HG02642 (cell line): ENCODE measurements around the gene SOCS7.

ENCODE experiments used
- ATAC-seq: cut with Tn5 transposase; IDR thresholded peaks from one replicate; pipeline ENCODE4 v1.9.1; 2021; ENCODE audit warnings: mild to moderate bottlenecking; ENCODE audit not compliant: unreplicated experiment, poor library complexity

Gene SOCS7

GRCh38 chr17:38418693-38419507 lies 67.3 kb downstream of the SOCS7 start:
- ATAC-seq = no peak

DNA sequence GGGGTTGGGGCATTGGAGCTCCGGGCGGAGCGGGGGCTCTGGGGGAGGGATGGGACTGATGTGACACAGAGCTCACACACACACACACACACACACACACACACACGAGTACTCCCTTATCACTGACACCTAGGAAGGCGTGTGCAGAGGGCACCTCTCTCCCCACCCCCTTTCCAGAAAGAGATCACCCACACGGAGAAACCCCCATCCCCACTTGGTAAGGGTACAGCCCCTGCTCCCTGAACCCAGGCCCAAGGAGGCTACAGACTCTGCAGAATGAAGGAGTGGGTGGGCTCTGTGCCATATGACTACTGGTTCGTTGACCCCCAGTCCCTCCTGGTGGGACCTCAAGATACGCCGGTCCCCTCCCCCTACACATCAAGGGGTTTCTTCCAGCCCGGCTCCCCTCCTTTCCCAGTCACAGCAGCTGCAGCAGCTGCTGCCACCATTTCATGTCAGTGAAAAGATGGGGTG lies 67.9 kb downstream of the SOCS7 start:
- ATAC-seq = no peak

- no peak for ATAC-seq
These were observed 68.9 kb downstream of the SOCS7 start for GRCh38 chr17:38420518-38420917.

DNA sequence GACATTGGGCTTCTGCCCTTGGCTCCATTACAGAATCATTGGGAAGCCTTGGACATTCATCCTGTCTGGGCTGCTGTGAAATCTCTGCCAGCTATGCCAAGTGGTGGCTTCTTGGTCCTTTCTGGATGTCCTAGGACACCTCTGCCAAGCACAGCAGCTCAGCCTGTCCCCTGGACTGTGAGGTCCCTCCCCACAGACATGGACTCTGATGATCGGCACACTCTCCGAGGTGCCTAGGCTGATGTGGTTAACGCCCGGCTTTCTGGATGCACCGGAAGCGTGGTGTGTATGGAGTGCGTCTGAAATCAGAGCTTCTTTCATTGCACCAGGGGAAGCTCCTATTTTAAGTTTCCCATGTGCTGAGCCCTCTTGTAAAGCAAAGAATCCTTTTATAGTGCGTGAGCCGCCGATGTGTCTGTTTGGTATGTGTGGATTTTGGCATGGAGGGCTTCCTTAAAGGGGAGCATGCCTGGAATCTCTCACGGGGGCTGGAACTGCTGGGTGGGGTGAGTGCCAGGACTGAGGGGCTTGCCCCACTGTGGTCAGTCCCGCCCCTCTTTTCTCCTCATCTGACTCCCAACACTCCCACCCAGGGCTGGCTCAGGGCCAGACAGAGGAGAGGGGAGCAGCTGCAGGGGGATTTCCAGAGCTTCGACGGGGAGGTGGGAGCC lies 69.7 kb downstream of the SOCS7 start:
- ATAC-seq = no peak

GRCh38 chr17:38421871-38422827 lies 70.5 kb downstream of the SOCS7 start:
- ATAC-seq = no peak

DNA sequence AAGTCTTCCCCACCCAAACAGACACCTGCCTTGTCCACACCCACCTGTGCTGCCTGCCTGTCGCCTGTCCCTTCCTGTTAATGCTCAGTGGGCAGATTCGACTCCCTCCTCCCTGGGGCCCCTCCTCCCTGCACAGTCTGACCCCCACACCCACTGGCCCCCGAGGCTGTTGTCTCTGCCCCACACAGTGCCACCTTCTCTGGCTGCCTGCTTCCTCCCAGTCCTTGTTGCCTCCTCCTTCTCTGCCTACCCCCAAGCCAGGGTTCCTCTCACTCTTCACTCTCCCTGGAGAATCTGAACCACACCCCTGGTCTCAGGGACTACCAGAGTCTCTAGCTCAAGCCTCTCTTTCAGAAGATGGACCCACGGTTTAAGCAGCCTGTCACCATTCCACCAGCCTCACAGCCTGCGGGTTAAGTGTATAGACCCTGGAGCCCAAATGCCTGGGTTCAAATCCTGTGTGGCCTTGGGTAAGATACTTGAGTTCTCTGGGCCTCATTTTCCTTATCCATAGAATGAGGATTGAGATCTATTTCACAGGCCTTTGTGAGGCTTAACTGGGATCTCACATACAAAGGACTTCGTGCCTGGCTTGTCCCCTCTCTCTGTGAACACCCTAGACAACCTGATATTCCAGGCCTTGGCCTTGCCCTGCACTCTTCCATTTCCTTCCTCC lies 72.8 kb downstream of the SOCS7 start:
- ATAC-seq = no peak

- ATAC-seq = no peak
These were observed 73.4 kb downstream of the SOCS7 start for GRCh38 chr17:38425031-38425430.

DNA sequence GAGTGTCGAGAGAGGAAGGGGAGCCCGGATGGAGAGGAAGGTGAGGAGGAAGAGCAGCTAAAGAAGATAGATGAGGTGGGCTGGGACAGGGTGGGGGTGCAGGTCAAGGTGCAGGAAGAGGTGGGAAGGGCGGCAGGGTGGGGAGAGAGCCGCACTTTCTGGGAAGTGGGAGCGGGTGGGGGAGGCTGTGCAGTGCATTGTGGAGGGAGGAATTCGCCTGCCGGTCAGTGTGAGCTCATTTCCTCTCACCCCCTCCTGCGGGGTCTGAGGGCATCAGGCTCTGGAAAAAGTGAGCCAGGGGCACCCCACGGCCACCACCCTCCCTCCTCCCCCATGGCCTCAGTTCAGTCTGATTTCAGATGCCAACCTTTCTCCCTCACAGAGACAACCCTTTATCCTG lies 74.1 kb downstream of the SOCS7 start:
- ATAC-seq = no peak

DNA sequence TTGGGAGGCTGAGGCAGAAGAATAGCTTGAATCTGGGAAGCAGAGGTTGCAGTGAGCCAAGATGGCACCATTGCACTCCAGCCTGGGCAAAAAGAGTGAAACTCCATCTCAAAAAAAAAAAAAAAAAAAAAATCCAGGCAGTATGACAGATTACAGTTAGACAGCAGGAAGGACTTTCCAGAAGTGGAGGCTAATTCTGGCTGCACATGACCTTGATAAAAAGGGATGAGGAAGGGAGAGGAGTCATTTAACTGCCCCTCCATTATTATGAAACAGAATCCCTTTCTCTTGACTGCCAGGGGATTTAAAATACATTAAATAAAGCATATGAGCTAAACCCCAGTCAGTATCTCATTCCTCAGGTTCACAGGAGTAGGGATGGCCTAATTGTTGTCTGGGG lies 74.8 kb downstream of the SOCS7 start:
- ATAC-seq = no peak

DNA sequence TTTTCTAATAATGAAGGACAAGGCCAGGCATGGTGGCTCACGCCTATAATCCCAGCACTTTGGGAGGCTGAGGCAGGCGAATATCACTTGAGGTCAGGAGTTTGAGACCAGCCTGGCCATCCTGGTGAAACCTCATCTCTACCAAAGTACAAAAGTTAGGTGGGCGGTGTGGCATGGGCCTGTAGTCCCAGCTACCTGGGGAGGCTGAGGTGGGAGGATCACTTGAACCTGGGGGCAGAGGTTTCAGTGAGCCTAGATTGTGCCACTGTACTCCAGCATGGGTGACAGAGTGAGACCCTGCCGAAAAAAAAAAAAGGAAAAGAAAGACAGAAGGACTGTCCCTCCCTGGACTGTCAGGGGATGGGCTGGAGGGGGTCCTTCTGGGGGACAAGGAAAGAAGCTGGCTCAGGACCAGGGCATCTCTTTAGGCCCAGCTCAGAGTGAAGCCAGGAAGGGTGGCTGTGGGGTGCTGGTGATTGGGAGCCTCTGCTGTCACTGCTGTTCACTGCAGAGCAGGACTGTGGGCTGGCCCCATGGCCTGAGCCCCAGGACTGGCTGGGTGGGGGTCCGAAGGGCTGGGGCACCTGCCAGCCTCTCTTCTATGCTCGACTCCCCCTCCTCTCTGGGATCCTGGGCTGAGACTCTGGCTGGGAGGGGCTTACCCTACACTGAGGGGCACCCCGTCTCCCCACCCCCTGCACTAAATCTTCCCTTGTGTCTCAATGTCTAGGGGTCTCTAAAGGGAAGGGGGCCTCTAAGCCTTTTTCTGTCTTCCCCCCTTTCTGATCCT lies 75.7 kb downstream of the SOCS7 start:
- no peak for ATAC-seq

DNA sequence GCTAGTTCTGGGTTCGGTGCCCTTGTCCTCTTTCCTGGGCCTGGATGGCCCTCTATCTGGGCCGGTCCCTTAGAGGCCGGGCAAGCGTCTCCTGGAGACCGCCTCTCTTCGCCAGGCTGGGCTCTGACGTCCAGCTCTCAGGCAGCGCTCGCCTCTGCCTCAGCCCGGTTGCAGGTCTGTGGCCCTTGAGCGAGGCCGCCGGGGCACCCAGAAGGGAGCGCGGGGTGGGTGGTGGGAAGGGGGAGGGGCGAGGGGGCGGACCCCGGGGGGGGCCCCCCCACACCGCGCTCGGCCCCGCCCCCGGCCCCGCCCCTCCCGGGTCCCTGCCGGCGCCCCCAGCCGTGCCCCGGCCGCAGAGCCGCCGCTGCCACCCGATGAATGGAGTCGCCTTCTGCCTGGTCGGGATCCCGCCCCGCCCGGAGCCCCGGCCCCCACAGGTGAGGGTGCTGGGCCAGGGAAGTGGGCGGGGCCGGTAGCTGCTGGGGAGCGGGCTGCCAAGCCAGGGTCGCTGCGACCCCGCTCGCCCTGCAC lies 76.5 kb downstream of the SOCS7 start, which contains the start of gene ARHGAP23:
Gene ARHGAP23 (plus strand): TSS at position 353 of the 531 bp plus-strand sequence. CDS start 22 bp downstream, at position 375.
- ATAC-seq = no peak

GRCh38 chr17:38428643-38429371 lies 77.2 kb downstream of the SOCS7 start:
- no peak for ATAC-seq

DNA sequence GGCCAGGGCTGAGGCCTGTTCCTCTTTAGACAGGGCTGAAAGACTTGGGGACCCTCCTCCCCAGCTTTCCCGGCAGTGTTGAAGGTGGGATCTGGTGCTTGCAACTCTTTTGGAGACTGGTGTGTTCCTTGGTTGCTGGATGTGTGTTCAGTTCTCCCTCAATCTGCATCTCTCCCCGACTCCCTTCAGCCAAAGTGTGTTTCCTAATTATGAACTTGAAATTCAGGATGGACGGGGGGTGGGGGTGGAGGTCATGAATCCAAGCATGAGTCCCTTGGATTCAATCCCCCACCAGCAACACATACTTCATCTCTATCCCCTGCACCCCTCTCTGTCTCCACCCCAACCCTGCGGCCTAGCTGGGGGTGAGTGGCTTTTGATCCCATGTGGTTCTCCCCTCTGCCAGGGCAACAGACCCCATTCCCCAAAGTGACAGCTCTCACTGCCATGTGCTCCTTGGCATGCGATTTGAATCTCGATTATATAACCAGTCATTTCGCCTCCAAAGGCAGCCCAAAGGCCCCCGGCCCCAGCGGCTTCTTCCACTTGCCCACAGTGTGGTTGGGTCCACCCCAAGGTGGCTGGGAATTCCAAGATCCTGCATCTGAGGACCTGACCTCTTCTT lies 77.9 kb downstream of the SOCS7 start:
- no peak for ATAC-seq

- no peak for ATAC-seq
These were observed 78.7 kb downstream of the SOCS7 start for GRCh38 chr17:38430316-38430715.

GRCh38 chr17:38430822-38431221 lies 79.2 kb downstream of the SOCS7 start:
- no peak for ATAC-seq

DNA sequence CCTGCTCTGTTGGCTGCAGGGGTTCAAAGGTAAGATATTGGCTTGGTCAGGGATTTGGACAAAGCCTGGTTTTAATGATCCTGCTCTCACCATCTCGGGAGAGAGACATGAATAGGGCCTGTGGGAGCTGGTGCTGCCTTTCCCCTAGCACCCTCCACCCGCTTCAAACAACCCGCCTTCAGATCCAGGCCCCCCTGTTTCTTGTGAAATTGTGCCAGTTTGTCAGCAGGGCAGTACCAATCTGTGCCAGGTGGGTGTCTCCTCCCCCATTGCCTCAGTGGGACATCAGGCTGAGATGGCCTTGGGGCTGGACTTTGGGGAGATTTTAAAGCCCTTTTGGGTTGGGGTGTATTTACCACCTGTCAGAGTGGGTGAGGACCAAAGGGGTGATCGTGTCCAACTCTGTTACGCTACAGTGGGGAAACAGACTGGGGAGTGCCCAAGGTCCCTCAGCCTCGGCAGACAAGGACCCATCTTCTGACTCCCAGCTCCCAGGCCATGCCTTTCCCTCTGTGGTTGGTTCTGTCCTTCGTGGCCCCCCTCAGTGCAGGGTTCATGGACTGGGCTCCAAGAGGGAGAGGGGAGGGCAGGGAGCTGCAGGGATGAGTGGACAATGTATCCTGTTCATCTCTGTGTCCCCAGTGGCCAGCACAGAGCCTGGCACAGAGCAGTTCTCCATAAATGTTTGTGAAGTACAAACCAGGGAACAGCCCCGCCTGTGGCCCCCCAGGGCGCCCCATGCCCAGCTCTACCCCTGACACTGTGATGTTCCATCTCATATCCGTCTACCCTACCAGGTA lies 79.9 kb downstream of the SOCS7 start:
- ATAC-seq = no peak

GRCh38 chr17:38434178-38434665 lies 82.6 kb downstream of the SOCS7 start:
- ATAC-seq = no peak
